ENCODE measurements around the gene CLIP4.

Gene CLIP4

DNA sequence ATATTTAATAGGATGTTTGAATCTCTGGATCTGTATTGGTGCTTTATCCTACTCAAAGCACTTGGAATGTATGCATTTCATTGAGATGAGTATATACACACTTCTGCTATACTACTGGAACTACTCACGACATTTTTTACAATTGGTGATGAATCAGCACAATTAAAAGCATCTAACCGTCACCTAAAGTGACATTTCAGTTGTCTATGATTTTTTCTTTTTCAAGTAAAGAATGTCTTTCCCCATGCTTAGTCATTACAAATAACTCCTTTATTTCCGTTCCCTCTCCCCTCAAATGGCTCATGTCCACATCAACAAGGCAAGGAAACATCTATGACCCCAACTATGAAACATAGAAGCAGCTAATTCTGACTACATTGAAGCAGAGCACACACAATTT is 77.3 kb downstream of the CLIP4 start:
- no peak for DNase-seq

DNA sequence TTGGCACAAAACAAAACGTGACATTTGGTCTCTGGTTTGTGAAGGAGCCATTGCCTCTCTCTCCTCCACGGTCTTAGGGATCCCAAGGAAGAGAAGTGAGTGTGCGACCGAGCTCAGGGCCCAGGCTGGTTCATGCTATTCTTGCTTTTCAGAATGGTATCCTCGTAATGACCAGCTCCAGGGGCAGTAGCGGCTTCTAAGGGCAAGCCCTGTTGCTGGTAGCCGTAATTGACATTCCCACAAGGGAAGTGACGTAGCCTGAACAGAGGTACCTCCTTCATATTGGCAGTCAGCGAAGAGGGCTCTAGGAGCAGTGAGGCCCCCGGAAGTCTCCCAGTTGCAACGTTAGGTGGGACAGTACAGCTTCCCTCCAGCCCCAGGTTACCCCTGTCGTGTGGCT is 77.9 kb downstream of the CLIP4 start:
- DNase-seq, result no peak

DNA sequence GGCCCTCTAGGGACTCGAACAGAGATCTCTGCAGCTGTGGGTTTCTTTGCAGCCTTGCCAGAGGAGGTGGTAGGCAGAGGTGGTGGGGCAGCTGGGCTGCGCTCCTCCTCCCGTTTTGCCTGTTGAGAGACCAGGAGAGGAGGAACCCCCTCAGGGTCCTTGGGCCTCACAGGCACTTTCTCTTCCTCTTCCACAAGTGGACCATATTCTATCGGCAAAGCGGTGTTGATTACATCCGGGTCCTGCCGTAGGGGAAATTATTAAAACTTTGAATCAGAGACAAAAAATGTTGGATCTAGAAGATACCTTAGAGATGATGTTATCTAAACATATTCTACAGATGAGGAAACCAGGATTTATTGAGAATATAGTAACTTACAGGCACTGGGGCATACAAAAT is 78.5 kb downstream of the CLIP4 start:
- no peak for DNase-seq

DNA sequence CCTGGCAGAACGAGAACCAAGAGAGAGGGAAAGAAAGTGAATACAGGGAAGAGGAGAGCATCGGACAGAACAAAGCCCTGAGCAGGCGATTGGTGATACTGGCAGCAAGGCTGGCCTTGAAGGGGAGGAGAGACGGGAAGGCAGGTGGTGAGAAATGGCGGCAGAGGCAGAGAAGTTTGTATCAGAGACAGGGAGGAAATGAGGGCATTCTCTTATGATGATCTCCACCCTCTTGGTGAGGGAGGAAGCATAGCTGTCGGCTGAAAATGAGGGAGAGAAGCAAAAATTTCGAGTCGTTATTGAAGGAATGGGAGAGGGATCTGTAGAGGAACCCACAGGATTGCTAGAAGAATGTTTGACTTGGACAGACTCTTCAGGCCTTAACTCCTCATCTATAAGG is 80.6 kb downstream of the CLIP4 start:
- no peak for DNase-seq

DNA sequence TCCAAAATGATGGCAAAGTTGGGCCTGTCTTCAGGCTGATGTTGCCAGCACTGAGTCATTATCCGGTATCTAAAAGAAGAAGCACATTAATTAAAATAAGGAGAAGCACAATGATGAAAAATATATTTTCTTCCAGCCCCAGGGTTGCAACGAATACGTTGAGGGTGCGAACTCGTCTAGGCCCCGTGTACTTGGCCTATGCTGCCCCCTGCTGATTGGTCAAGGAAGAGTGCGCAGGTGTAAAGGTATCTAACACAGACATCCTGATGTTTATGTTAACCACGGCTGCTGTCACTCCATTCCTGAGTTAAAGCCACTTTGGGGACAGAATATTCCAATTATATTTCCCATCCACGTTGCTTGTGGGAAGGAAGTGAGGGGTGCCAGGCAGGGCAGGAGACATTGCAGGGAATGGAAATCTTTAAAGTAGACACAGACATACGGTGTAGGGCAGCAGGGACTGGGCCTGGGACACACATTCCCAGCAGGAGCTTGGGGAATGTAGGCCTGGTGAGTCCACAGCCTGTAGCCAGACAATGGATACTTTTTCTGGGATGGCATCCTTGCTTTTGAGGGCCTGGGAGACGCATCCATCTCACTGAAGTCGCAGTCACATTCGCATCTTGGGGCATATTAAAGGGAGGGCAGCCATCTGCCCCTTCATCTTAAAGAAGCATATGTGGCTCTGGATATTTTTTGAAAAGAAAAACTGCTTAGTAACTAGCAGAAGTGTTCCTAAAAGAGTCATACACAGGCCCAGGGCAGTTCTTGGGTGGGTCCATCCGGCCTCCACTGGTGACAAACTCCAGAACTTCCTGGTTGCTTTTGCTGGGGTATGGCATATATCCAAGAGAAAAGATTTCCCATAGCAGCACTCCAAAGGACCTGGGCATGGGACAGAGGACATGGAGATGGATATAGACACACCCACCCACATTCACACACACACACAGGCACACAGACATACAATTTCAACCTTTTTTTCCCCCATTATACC is 81.9 kb downstream of the CLIP4 start:
- peak; percentile 53 to 79 (median 69) for DNase-seq

DNA sequence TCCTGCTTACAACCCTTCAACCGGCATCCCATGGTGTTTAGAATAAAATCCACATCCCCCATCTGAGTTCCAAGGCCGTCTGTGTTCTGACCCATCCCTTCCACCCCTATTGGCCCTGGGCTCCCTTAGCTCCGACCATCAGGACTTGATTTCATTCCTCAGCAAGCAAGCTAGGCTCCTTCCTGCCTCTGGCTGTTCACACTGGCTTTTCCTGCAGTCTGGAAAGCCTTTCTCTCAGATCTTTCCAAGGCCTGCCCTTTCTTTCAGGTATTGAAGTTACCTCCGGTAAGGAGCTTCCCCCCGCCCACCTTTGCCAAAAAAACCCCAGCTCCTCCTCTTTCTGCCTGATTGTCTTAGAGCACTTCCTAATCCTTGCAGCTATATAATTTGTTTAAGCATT is 86.8 kb downstream of the CLIP4 start:
- DNase-seq, result no peak

DNA sequence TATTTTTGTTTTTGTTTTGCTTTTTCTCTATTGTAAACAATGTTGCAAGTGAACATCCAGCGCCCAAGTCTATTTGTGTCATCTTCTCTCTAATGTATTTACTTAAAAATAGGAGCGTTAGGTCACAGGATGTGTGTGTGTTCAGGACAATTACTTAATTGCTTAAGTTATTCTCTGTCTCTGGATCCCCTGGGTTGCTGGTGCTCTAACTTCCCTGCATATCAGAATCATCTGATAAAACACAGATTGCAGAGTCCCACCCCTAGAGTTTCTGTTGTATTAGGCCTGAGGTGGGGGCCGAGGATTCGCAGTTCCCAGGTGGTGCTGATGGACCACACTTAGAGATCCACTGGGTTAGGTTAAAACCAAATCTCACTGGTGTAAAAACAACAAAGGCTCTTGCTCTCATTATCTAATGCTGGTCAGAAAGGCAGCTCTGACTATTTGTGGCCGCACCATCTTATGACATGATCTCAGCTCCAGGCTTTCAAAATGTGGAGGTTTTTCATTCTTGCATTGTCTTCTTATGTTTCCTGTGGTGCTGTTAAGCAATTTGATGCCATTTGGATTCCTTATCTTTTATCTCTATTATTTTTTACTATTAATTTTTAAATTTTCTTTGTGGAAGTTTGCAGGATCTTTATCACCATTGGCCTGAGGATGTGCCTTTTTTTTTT is 87.7 kb downstream of the CLIP4 start:
- no peak for DNase-seq

DNA sequence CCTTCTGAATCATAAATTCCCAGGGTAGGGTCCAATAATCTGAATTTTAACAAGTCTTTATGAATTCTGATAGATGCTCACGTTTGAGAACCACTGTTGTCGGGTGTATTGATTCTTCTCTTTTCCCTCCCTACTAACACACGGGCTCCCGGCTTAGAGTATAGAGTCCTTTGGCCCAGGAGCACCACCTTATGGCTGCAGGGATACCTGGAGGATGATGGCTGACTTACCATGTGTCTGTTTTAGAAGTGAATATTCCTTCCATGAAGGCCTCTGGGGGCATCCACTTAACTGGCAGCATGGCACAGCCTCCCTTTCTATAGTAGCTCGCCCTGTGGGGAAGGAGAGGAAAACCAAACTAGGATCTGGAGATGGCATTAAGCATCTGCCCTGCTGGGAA is 91.7 kb downstream of the CLIP4 start:
- no peak for DNase-seq

DNA sequence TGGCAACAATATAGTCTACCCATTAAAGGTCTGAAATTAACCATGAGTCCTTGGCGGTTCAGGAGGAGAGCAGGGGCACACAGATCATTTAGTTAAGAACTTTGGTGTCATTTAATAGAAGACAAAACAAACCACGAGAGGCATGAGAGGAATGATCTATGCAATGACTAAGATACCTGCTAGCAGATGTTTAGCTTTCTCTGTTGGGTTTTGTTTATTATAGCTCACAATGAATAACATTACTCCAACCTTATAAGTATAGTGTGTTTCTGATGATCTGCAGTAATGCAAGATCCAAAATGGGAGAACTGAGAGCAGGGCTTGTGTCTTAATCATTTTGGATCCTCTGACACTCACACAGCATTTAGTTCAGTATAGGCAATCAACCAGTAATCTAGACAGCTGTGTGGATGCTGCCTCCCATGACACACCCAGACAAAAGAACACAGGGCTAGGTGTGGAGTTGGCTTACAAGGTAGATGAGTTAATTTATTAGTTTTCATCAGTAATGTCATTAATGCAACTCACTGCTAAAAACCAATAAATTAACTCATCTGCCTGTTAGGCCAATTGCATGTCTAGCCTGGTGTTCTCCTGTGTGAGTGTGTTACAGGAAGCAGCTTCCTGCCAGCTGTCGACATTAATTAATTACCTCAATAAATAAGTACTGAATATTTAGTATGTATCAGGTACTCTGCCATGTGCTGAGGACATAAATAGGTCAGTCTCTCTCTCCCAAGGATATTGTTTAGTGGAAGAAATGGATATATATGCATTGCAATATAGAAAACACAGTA is 92.3 kb downstream of the CLIP4 start:
- DNase-seq, result no peak

DNA sequence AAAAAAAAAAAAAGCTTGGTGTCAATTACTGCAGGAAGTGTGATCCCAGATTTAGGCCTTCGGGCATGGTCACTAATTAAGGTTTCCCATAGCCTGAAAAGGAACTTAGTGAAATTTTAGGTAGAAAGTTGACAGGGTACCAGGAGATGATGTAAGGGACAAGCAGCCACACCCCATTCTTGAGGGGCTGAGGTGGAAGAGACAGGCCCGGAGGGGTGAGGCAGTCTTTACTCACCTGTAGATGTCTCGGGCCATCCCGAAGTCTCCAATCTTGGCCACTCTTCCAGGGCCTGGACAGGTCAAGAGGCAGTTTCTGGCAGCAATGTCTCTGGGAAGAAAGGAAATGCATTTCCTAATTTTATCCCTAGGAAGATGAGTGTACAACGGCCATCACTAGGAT is 94.3 kb downstream of the CLIP4 start:
- DNase-seq, result no peak

DNA sequence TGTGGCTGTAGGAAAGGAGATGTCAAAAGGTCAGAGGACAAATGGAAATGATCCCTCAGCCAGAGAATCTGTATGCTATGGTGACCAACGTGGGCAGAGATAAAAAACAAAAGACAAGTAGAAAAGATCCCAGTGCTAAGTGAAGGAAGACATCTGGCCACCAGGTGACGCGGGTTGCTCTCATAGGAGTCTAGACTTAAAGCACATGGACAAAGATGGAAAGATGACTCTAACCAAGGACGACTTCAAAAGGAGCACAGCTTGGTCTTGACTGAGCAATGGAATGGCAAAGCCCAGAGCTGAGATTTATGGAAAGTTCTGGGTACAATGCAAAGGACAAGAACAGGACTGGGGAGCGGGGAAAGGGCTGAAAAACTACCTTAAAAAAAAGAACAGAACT is 96.8 kb downstream of the CLIP4 start:
- DNase-seq, result no peak

DNA sequence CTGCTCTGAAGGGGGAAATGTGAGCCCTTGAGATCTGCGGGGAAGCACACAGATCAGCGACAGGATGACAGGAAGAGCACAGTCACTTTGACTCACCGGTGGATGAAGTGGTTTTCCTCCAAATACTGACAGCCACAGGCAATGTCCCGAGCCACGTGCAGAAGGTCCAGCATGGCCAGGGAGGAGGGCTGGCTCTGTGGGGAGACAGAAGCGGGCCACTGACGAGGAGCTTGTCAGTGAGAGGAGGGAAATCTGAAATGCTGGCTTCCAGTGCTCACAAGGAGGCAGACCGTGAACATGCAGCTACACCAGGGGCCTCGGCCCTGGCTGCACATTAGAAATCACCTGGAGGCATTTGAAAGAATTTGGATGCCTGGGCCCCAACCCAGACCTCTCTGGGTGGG is 98.7 kb downstream of the CLIP4 start:
- DNase-seq, result no peak

DNA sequence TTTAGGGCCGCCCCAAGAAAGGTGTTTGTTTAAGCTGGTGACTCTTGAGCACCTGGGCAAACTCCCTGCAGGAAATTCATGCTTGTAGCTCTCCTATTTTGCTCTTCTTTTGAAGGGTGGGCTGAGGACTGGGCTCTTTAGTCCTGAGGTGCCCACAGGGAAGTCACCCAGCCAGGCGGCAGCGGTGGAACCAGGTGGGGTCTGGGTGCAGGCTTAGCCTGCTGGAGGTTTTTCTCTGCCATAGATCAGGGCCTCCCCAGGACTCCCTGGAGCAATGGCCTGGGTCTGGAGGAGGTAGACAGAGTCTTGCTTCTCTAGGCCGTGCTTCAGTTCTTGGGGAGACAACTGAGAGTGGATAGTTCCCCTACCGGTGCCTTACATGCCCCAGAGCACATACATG is 99.9 kb downstream of the CLIP4 start:
- no peak for DNase-seq

DNA sequence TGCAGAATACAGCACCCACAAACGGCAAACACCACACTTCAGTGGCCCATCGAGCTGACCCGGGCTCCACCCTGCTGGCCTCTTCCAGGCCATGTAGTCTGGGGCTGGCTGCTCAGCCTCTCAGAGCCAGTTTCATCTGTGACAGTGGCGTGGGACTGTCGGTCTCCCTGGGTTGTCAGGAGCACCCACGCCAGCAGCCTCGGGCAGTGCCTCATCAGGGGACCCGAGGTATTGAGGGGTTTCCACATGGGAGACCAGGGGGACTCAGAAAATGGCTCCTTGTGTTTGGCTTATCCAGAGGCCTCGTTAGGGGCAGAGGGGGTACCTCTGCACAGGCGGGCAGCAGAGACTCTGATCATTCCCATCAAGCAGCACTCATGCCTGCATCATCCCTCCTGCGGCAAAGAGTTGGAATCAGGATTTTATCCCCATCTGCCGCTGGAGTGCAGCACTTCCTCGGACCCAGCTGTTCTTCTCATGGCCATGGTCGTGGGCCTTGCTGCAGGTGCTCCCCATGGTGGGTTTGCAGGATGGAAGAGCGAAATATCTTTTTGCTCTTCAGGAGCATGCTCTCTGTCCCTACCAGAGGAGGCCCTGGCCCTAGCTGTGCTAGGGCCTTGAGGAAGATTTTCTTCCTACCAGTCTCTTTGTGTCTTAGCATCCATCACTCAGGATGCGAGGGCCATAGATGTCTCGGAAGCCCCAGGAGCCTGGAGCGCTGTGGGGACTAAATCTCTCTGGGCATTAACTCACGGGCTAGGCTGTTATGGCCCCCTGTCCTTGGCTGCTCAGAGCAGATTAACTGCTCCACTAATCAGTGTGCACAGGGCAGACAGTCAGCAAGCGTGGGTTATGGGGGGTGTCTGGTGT is 100.8 kb downstream of the CLIP4 start:
- no peak for DNase-seq

DNA sequence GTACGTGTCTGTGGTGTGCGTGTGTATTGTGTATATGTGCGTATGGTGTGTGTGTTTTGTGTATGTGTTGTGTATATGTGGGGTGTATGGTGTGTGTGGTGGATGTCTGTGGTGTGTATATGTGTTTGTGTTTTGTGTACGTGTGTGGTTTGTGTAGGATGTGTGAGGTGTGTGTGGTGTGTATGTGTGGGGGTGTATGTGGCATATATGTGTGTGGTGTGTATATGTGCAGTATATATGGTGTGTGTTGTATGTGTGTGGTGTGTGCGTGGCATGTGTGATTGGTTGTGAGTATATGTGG is 101.3 kb downstream of the CLIP4 start:
- no peak for DNase-seq

DNA sequence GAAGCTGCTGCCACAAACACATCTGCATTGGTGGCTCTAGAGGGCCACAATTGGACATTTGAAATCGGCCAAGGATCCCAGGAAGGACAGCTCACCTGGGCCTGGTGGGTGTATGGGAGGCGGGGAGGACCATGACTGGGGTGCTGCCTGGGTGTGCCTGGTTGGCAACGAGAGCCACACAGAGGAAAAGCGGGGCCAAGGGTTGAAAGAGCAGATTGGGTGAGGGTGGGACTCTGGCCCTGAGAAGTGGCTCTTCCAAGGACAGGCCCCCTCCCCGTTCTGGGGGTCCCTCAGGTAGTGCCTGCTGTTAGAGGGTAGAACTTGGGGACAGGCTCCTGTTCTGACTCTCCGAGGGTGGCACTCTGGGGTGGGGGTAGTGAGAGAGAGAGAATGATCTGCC is 102.9 kb downstream of the CLIP4 start:
- DNase-seq, result no peak

DNA sequence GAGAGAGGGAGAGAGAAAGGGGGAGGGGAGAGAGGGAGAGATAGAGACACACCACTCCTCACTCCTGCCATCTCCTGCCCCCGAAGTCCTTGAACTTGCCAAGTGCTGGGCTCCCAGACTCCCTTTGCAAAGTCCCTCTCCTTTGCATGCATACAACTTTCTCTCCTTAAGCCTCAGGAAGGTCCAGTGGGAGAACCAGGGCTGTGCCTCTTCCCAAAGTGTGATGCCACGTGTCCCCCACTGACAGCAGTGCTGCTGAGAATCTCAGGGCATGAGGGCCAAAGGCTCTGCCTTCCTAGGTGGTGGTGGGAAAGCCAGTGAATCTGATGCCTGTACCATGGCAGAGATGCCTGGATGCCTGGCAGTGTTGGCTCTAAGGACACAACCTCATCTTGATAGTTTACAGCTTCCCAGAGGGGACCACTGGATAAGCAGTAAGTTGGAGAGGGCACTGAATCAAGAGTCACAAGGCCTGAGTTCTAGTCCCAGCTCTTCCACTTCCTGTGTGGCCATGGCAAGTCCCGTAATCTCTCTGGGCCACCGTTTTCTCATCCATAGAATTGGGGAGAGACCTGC is 103.4 kb downstream of the CLIP4 start:
- no peak for DNase-seq

DNA sequence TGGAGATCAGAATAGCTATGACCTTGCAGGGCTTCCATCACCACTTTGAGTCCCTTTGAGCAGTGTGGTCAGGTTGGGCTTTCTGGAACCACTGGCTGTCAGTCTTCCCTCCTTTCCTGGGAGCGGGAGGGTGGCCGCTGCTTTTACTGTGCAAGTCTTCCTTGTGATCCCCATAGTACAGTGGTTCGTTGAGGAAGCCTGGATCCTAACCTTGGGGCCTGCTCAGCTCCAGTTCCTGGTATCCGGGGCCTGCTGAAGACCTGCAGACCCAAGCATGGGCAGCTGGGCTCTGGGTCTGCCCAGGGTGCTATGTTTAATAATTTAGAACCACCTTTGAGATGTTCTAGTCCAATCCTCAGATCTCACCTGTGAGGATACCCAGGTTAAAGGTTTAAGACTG is 104.2 kb downstream of the CLIP4 start:
- no peak for DNase-seq

DNA sequence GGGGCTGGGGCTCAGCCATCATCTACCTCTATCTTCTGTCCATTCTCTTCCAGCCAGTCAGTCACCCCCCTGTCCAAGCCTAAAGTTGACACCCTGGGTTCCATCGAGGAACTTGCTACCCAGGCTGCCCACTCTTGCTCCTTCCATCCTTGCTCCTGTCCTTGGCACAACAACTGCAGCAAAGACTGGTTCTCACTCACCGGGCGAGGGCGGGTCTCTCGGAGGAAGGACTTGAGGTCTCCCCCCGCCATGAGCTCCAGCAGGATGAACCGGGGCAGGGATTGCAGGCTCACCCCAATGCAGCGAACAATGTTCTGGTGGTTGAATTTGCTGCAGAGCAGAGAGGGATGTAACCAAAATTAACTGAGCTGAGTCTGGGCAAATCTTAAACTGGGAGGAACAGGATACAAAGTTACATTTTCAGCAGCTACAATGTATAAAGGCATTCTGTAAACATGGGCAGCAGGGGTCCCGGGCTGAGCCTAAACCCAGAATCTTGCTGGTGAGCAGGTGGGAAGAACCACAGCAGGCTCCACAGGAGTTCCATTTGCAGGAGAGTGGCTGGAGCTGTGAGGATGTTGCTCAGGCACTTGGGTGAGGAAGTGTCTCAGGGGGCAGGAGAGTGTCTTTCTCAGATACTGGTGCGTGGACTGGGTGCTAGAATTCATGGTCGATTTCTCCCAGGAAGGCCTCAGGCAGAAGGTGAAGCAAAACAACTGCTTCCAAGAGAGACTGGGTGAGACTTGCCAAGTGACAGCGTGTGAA is 105.5 kb downstream of the CLIP4 start:
- no peak for DNase-seq

DNA sequence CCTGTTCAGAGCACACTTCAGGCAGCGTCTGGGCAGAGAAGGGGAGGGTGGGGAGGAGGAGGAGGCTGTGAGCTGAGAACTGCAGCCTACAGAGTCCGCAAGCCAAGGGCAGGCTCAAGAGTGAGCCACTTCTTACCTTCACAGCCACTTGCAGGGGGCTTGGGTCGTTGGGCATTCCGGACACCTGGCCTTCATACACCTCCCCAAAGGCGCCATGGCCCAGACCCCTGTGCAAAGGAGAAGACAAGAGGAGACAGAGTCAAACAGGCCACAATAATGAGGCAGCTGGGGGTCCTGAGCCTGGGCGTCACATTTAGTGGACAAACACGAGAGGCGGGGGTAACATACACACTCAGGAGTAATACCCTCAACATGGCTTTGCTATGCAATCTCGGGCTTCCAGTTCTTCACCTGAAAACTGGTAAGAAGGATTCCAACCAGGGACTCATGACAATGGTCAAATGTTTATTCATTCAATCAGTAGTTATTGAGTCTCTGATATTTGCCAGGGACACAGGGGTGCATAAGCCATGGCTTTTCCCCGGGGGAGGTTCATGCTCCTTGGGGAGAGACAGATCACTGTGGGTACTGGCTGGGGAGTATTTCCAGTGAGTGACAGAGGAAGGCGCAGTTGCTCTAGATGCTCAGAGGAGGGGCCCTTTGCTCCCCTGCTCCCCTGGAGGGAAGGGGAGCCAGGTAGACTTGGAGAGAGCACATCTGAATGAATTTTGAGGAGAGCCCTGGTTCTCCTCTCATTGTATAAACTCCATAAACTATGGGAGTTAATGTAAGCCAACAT is 107.4 kb downstream of the CLIP4 start:
- DNase-seq, result no peak

DNA sequence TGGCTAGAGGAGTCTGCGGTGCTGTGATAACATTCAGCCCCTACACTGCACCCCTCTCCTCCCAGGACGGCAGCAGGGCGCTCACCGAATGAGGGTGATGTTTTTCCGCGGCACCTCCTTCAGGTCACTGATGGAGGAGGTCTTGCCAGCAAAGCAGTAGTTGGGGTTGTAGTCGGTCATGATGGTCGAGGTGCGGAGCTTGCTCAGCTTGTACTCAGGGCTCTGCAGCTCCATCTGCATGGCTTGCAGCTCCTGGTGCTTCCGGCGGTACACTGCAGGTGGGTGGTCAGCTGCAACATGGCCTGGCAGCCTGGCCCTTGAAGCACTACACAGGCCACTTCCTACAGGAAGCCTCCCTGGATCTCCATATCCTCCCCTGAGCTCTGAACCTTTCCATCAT is 108.0 kb downstream of the CLIP4 start:
- DNase-seq, result no peak
